Right renal pelvis (tissue), 4 donors: Measurements from ENCODE around the gene UAP1L1. TPM values are rescaled to one million over a fixed set of nuclear protein-coding genes. Genes with fewer than 3 reads are reported as not detected.
"Not testable (repeated sequence)": the region's sequence is repeated elsewhere in the genome, so short reads cannot be mapped to it uniquely, and the experiment has no call there.

ENCODE experiments used
- DNase-seq, 4 donors: peaks; one replicate each; pipeline ENCODE4 v3.0.0-alpha.2; 2013; ENCODE audit warnings: low read depth in 4 of 4, low spot score in 3 of 4, missing footprints in 1 of 4
- polyA plus RNA-seq, 4 donors: library from polyadenylated mRNA; unstranded; fragments of 120-200 nt; gene quantifications; one replicate each; pipeline ENCODE4 v1.2.1, GENCODE V29; 2013; ENCODE audit not compliant: insufficient read length in 4 of 4

UAP1L1 gene
- polyA plus RNA-seq, 4 donors, result 4.6 to 6.6 (median 5.6) TPM

DNA sequence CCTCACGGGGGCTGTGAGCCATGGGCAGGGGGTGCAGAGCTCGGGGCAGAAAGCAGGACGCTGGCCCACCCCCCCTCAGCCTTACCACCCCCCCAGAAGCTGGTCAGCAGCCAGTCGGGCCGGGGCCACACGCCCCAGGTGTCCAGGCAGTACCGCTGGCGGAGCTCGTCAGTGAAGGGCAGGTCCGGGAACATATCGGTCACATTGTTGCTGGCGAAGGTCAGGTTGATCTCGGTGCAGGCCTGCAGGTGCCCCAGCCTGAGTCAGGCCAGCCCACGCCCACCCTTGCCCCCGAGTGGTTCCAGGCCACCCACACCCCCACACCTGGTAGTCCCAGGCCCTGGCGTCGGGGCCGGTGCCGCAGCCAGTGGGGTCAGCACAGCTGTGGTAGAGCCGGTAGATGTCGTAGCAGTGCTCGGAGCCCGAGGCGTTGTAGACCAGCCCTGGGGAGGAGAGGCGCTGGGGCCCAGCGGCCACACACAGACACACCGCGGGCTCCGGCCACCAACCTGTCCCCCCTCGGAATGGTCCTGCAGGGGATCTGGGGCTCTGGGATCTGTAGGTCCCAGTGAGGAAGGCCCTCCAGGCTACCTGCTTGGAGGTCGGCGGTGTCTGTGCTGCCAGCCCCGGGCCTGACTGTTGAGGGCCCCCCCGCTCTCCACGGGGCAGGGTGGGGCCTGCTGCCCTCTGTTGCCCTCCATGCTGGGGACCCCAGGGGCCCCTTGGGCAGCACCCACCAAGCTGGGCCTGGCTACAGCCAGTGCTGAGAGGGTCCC, 34.7 kb downstream of the UAP1L1 start:
- DNase-seq, result no peak

DNA sequence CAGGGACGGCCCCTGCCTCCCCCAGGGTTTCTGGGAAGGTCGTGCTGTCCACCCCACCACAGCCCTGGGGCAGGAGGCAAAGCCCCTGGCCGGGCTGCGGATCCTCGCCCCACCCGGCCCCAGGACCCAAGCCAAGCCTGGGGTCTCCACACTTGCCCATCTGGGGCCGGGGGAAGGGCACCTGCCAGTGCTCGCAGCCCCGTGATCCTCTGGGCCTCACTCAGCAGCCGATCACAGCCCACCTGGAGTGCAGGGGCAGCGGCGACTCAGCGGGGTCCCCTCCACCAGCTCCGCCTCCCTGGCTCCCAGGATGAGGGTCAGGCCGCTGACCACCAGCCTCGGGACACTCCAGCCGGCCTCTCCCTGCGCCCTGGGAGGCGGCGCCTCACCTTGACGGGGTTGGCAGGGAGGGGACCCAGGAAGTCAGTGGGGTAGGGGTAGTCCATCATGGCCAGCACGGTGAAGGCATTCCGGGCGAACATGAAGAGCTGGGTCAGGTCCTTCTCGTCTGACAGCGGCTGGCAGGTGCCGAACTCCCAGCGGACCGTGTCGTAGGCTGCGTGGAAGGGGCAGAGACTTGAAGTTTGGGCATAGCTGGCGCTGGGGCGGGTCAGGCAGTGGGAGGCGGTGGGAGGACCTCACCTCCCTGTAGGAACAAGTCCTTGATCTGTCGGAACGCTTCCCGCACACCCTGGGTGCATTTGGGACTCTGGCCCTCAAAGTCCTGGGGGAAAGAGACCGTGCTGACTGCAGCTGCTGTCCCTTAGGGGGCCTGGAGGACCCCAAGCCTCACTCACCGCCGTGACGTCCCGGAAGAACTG, 35.5 kb downstream of the UAP1L1 start:
- DNase-seq, result no peak

DNA sequence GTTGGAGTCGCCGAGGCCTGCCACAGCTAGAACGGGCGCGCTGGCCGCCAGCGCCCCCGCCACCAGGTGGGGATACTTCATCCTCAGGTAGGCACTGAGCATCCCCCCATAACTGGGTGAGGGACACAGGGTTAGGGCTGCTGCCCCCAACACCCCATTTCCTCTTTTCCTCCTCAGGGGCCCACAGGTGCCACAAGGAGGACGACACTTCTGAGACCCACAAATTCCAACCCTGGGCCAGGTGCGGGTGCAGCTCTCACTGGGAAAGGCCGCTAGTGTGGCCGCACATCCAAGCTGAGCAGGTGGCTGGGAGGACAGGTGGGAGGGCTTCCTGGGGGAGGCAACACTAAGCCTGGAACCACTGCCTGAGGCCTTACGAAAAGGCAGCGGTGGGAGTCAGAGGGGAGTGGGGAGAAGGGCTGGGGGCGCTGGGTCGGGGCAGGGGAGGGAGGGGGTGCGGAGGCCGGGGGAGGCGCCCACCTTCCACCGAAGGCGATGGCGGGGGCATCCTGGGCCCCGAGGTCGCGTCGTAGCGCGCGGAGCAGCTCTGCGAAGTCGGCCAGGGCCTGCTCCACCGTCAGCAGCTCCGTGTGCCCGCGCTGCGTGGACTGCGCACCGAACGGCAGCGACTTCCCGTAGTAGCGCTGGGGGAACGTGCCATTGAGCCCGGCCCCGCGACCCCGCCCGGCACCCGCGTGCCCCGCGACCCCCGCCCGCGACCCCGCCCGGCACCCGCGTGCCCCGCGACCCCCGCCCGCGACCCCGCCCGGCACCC, 36.3 kb downstream of the UAP1L1 start:
- DNase-seq, result no peak

DNA sequence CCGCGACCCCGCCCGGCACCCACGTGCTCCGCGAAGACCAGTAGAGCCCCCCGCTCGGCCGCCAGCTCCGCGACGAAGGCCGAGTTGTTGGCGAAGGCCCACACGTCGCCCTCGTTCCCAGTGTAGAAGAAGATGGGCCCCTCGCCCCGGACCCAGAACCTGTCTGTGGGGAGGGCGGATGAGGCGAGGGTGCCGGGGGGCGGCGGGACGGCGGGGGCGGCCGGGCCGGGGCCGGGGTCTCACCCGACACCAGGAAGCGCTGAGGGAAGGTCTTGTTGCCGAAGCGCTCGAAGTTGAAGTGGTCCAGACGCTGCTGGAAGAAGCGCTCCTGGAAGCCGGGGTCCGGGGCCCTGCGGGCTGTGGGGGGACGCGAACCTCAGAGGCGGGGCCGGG, 36.9 kb downstream of the UAP1L1 start:
- DNase-seq, result no peak

DNA sequence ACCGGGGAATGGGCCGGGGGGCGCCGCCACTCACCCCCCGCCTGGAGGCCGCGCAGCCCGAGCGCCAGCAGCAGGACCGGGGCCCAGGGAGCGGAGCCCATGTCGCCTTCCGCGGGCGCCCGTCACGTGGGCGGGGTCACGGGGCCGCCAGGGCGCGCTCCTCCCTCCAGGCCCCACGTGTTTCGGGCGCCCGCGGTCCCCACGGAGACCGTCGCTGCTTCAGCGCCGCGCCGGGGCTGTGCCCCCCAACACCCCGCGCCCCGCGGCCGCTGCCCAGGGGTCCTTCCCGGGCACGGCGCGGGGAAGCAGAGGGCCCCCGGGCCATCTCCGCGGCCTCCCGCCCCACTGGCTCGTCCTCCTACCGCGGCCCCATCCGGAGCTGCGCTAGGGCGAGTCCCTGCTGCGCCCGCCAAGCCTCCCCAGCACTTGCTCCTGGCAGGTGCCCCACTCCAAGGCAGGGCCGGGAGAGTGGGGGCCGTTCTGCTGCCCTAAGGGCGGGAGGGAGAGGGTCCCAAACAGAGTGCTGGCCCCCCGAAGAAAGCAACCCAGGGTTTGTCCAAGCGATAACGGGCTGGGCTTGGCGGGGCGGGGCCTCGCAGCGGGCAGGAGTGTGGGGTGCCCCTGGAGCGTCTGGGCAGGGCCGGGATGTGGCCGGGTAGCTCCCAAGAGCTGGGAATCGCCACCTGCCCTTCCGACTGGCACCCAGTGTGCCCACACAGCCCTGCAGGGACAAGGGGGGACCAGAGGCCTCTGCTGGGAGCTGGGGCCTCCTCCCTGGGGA, 37.5 kb downstream of the UAP1L1 start, which contains the start of gene DPP7:
Gene DPP7 (minus strand): TSS at position 121 of the 781 bp plus-strand sequence. CDS start 20 bp downstream, at position 101.
- DNase-seq, result no peak

DNA sequence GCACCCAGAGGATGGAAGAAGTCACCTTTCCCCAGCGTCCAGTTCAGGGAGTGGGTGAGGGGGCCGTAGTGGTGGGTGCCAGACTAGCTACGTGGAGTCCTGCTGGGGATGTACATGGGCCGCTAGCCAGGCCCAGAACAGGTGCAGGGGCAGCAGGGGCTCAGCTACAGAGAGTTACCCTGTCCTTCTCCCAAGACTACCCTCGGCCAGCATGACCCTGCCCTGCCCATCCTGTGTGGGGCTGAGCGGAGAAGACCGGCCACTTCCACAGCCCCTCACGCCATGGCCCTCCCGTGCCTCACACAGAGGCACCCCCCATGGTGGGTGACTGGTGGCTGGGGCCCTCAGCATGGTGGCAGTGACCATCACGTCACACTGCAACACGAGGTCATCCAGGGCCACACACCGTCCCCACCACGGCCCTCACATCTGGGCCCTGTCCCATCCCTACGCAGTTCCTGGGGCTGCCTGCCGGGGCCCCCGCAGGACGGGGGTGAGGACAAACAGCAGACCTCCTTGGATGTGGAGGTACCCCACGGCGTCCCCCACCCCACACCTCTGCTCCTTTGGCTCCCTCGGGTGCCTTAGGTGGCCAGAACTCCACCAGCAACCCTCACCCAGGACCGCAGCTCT, 38.2 kb downstream of the UAP1L1 start:
- DNase-seq, result no peak

DNA sequence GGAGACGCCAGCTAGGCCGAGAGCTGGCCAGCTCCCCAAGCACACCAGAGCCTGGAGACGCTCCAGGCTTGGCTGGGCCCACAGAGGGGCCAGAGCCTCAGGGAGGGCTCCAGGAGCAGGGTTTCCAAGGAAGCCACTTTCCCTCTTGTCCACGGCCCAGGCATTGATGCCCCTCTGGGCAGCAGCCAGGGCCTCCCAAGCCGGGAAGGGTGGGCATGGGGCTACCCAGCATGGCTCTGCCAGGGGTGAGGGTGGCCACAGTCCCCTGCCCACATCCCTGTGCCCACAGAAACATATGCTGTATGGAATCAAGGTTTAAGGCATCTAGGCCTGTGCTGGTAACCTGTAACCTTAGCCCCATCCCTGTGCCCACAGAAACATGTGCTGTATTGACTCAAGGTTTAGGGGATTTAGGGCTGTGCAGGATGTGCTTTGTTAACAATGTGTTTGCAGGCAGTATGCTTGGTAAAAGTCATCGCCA, 38.8 kb downstream of the UAP1L1 start:
- DNase-seq, result no peak

DNA sequence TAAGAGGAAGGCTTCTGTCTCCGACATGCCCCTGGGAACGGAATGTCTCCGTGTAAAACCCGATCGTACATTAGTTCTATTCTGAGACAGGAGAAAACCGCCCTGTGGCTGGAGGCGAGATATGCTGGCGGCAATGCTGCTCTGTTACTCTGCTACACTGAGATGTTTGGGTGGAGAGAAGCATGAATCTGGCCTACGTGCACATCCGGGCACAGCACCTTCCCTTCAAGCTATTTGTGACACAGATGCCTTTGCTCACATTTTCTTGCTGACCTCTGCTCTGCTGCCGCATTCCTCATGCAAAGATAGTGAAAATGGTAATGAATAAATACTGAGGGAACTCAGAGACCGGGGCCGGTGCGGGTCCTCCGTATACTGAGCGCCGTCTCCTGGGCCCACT, 39.4 kb downstream of the UAP1L1 start:
- DNase-seq, result no peak

DNA sequence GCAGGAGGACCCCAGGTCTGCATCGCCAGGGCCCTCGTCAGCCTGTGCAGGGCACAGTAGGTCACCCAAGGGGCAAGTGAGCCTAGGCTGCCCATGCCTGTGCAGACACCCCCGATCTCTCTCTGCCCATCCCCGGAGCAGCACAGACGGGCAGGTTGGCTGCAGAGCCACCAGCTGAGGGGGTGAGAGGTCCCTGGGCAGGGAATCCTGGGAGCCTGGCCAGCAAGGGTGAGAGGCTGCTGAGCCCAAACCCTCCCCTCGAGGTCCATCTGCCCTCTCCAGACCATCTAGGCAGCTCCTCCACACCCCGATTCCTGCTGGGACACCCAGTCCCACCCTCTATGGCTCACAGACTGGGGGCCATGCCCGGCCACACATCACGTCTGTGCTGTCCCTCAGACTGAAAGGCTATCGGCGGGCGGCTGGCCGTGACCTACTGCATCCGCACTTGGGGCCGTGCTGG, 40.0 kb downstream of the UAP1L1 start:
- DNase-seq, result no peak

DNA sequence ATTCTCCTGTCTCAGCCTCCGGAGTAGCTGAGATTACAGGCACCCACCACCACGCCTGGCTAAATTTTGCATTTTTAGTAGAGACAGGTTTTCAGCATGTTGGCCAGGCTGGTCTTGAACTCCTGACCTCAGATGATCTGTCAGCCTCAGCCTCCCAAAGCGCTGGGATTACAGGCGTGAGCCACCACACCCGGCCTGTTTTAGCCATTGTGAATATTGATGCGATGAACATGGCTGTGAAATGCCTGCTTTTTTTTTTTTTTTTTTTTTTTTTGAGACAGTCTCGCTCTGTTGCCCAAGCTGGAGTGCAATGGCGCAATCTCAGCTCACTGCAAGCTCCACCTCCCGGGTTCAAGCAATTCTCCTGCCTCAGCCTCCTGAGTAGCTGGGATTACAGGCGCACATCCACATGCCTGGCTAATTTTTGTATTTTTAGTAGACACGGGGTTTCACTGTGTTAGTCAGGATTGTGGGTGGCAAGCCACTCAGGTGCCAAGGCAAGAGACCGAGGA, 40.8 kb downstream of the UAP1L1 start:
- not testable (repeated sequence) for DNase-seq

DNA sequence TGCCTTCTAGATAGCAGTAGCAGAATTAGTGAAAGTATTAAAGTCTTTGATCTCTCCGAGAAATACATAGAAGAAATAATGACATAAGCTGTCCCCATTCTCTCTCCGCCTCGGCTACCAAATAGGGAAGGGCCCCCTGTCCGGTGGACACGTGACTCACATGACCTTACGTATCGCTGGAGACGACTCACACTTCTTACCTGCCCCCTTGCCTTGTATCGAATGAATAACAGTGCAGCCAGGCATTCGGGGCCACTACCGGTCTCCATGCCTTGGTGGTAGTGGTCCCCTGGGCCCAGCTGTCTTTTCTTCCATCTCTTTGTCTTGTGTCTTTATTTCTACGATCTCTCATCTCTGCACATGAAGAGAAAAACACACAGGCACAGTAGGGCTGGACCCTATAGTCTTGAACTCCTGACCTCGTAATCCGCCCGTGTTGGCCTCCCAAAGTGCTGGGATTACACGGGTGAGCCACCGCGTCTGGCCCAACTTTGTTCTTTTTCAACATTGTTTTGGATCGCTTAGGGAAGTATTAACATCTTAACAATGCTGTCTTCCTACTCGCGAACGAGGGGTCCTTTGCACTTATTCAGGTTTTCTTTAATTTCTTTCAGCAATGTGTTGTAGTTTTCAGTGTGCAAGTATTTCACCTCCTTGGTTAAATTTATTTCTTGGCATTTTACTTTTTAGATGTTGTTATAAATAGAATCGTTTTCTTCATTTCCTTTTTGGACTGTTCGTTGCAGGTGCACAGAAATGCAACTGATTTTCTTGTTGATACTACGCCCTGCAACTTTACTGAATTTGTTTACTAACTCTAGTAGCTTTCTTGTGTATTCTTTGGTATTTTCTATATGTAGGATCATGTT, 44.8 kb downstream of the UAP1L1 start:
- not testable (repeated sequence) for DNase-seq

DNA sequence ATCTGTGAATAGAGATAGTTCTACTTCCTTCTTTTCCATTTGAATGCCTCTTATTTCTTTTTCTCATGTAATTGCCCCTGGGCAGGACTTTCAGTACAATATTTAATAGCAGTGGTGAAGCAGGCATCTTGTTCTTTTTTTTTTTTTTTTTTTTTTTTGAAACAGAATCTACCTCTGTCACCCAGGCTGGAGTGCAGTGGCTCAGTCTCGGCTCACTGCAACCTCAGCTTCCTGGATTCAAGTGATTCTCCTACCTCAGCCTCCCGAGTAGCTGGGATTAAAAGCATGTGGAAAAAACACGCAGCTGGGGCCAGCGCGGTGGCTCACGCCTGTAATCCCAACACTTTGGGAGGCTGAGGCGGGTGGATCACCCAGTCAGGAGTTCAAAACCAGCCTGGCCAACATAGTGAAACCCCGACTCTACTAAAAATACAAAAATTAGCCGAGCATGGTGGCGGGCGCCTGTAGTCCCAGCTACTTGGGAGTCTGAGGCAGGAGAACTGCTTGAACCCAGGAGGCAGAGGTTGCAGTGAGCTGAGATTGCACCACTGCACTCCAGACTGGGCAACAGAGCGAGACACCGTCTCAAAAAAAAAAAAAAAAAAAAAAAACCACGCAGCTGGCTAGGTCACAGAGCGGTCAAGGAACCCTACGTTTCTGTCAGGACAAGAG, 45.6 kb downstream of the UAP1L1 start:
- not testable (repeated sequence) for DNase-seq

DNA sequence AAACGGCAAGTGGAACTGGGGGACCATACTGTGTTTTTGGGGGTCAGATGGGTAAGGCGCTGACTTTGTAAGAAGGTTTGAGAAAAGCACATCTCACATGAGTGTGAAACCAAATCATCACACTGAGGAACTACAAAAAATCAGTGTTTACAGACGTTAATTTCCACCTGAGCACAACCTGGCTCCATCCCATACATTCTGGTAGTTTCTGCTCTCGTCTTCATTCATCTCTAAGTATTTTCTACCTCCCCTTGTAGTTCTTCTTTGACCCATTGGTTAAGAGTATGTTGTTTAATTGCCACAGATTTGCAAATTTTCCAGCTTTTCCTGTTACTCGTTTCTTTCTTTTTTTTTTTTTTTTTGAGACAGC, 46.1 kb downstream of the UAP1L1 start:
- DNase-seq, result no peak

DNA sequence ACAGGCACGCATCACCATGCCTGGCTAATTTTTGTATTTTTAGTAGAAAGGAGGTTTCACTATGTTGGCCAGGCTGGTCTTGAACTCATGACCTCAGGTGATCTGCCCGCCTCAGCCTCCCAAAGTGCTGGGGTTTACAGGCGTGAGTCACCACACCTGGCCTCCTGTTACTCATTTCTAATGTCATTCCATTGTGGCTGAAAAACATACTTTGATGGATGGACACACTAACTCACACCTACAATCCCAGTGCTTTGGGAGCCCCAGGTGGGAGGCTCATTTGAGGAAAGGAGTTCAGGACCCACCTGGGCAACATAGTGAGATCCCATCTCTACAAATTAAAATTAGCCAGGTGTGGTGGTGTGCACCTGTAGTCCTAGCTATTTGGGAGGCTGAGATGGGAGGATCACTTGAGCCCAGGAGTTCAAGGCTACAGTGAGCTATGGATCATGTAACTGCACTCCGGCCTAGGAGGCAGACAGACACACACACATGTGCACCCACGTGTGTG, 46.7 kb downstream of the UAP1L1 start:
- DNase-seq, result not testable (repeated sequence)

DNA sequence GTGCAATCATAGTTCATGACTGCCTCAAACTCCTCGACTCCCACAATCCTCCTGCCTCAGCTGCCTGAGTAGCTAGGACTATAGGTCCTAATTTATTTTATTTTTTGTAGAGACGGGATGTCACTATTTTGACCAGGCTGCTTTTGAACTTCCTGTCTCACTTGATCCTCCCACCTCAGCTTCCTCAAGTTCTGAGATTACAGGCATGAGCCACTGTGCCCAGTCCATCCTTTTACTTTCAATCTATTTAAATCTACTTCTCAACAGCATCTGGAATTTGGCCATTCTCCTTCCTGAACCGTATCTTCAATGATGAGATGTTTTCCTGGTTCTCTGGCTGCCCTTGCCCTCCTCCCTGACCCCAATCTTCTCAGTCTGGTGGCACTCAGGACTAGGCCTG, 49.5 kb downstream of the UAP1L1 start:
- DNase-seq, result no peak

DNA sequence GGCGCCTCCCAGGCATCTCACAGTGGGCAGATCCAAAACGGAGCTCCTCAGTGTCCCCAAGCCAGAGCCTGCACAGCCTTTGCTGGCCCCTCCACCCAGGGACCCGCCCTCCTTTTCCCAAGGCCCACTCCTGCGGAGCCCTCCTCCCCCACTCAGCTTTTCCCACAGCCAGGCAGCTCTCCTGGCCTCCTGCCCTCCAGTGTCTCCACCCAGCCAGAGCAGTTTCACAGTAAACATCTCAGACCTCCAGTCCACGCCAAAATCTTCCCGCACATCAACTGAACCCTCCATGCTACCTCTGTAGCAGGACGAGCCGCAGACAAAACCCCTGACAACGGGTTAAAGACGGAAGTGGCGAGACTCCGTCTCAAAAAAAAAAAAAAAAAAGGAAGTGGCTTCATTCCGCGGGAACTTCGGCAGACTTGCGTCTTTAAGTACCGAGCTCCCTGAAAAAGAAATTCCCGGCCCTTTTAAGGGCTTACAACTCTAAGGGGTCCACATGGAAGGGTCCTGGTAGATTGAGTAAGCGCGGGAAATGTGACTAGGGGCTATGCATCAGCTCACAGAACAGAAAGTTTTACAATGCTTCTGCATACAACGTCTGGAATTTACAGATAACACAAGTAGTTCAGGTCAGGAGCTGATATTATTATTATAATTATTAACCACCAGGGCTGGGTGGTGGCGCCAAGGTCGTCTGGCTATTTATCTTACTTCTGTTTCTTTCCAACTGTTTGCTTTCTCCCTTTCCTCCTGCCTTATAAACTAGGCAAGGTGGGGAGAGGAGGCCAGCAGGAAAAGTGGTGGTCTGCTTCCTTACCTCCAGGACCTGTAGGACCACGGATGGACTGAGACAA, 50.2 kb downstream of the UAP1L1 start:
- DNase-seq, result no peak
